Activated CD8-positive, alpha-beta memory T cell treated with anti-CD3 and anti-CD28 coated beads for 1 hour (primary cell): ENCODE data around the gene ESRRA.

ENCODE experiments used
- DNase-seq, 2 donors: peaks; one replicate each; pipeline ENCODE4 v3.0.0-alpha.2; 2020; ENCODE audit warnings: low read depth in 1 of 2; ENCODE audit errors: extremely low read depth in 1 of 2

ESRRA gene

GRCh38 chr11:64327375-64327774 is 22.1 kb downstream of the ESRRA start:
- DNase-seq, result no peak

GRCh38 chr11:64327993-64328392 is 22.7 kb downstream of the ESRRA start:
- no peak for DNase-seq

GRCh38 chr11:64330888-64331287 is 25.6 kb downstream of the ESRRA start:
- DNase-seq, result no peak

GRCh38 chr11:64331569-64332371 is 26.4 kb downstream of the ESRRA start:
- peak in 1 of 2 donors; percentile 47 for DNase-seq

GRCh38 chr11:64333556-64333955 is 28.2 kb downstream of the ESRRA start:
- no peak for DNase-seq

- no peak for DNase-seq
These were observed 29.7 kb downstream of the ESRRA start for GRCh38 chr11:64334764-64335735.

- DNase-seq, result no peak
These were observed 32.4 kb downstream of the ESRRA start for GRCh38 chr11:64337538-64338249.

GRCh38 chr11:64338716-64339115 is 33.4 kb downstream of the ESRRA start:
- DNase-seq, result no peak

- DNase-seq, result no peak
These were observed 34.0 kb downstream of the ESRRA start for GRCh38 chr11:64339286-64339685.

- DNase-seq, result peak; percentile 55 to 75
These were observed 34.6 kb downstream of the ESRRA start, which contains the start of gene CCDC88B for GRCh38 chr11:64339754-64340408. Gene CCDC88B, plus strand, starts transcription at chr11:64340204. Its CDS starts 63 bp downstream, at chr11:64340267.

- peak; percentile 42 to 75 for DNase-seq
These were observed 35.5 kb downstream of the ESRRA start for GRCh38 chr11:64340671-64341335.

GRCh38 chr11:64341429-64341828 is 36.1 kb downstream of the ESRRA start:
- DNase-seq, result no peak

GRCh38 chr11:64341851-64342791 is 36.8 kb downstream of the ESRRA start:
- DNase-seq, result peak; percentile 61 to 75

GRCh38 chr11:64342869-64343745 is 37.8 kb downstream of the ESRRA start:
- DNase-seq, result no peak

- DNase-seq, result no peak
These were observed 38.6 kb downstream of the ESRRA start for GRCh38 chr11:64343767-64344559.

GRCh38 chr11:64344787-64345186 is 39.5 kb downstream of the ESRRA start:
- DNase-seq, result no peak
